NCI-H1048 (cell line): Measurements from ENCODE around the gene RANGRF.

ENCODE experiments used
- DNase-seq: peaks from one replicate; lab custom pipeline; 2025; lab: John Stamatoyannopoulos, UW

The RANGRF gene

GRCh38 chr17:8314797-8315763 lies 26.6 kb downstream of the RANGRF start:
- DNase-seq = no peak

GRCh38 chr17:8315764-8316217 lies 27.3 kb downstream of the RANGRF start:
- DNase-seq = no peak

- DNase-seq = no peak
Observed at GRCh38 chr17:8318010-8318935, 29.8 kb downstream of the RANGRF start.

- DNase-seq = no peak
Observed at GRCh38 chr17:8320262-8320661, 31.8 kb downstream of the RANGRF start.

- no peak for DNase-seq
Observed at GRCh38 chr17:8320990-8321389, 32.5 kb downstream of the RANGRF start.

GRCh38 chr17:8322061-8322460 lies 33.6 kb downstream of the RANGRF start:
- no peak for DNase-seq

- DNase-seq = no peak
Observed at GRCh38 chr17:8324132-8324531, 35.7 kb downstream of the RANGRF start.

GRCh38 chr17:8324923-8325322 lies 36.5 kb downstream of the RANGRF start:
- no peak for DNase-seq

- no peak for DNase-seq
Observed at GRCh38 chr17:8326511-8327302, 38.2 kb downstream of the RANGRF start.

- no peak for DNase-seq
Observed at GRCh38 chr17:8327303-8327649, 38.8 kb downstream of the RANGRF start.

GRCh38 chr17:8332128-8332527 lies 43.7 kb downstream of the RANGRF start:
- DNase-seq = no peak

GRCh38 chr17:8332688-8333087 lies 44.2 kb downstream of the RANGRF start:
- DNase-seq = no peak

- DNase-seq = no peak
Observed at GRCh38 chr17:8333281-8333680, 44.8 kb downstream of the RANGRF start.

- no peak for DNase-seq
Observed at GRCh38 chr17:8337802-8338752, 49.6 kb downstream of the RANGRF start.

- no peak for DNase-seq
Observed at GRCh38 chr17:8338753-8339140, 50.3 kb downstream of the RANGRF start.

- DNase-seq = no peak
Observed at GRCh38 chr17:8339540-8339939, 51.1 kb downstream of the RANGRF start, which contains the start of gene ODF4. Gene ODF4, plus strand, starts transcription at chr17:8339840. Its CDS starts 212 bp downstream, at chr17:8340052.
